GM12801 (cell line): Measurements from ENCODE around the gene NRP1.

Experiments used
- CTCF ChIP-seq: IDR thresholded peaks from one replicate; pipeline ENCODE4 v1.5.1; 2011; ENCODE audit warnings: control low read depth; ENCODE audit not compliant: insufficient read length; ENCODE audit errors: extremely low read depth

The NRP1 gene

GRCh38 chr10:33286157-33286934, 48.1 kb downstream of the NRP1 start:
- no peak for TF ChIP-seq CTCF

- TF ChIP-seq CTCF = no peak
These were observed 49.5 kb downstream of the NRP1 start for GRCh38 chr10:33284945-33285344.

GRCh38 chr10:33279811-33280602, 54.5 kb downstream of the NRP1 start:
- no peak for TF ChIP-seq CTCF

- no peak for TF ChIP-seq CTCF
These were observed 55.2 kb downstream of the NRP1 start for GRCh38 chr10:33279276-33279675.

GRCh38 chr10:33278198-33278597, 56.3 kb downstream of the NRP1 start:
- no peak for TF ChIP-seq CTCF

GRCh38 chr10:33277135-33277536, 57.3 kb downstream of the NRP1 start:
- TF ChIP-seq CTCF = no peak

GRCh38 chr10:33276282-33276923, 58.1 kb downstream of the NRP1 start:
- TF ChIP-seq CTCF = no peak
